T-helper 1 cell treated with Interleukin-12 subunit alpha and Interleukin-12 subunit beta and Interleukin-4 antibody, amounts not matched to agents 30 μg/mL and 1 μg/mL, for 36 hours (primary cell): ENCODE measurements around the gene GRAMD2B.
"Not testable (repeated sequence)": the region's sequence is repeated elsewhere in the genome, so short reads cannot be mapped to it uniquely, and the experiment has no call there.

Experiments used
- H3K27ac Mint-ChIP-seq: one replicate; pipeline ENCODE4 v1.8.0; 2021; ENCODE audit warnings: mild to moderate bottlenecking, mixed read lengths
- H3K27me3 Mint-ChIP-seq: one replicate; pipeline ENCODE4 v1.8.0; 2021; ENCODE audit warnings: low read depth, mixed read lengths
- H3K36me3 Mint-ChIP-seq: one replicate; pipeline ENCODE4 v1.8.0; 2021; ENCODE audit warnings: low read depth, mixed read lengths
- H3K4me1 Mint-ChIP-seq: one replicate; pipeline ENCODE4 v1.8.0; 2021; ENCODE audit warnings: low read depth, mixed read lengths
- H3K4me3 Mint-ChIP-seq: one replicate; pipeline ENCODE4 v1.8.0; 2021; ENCODE audit warnings: mild to moderate bottlenecking, moderate library complexity, mixed read lengths
- H3K9me3 Mint-ChIP-seq: one replicate; pipeline ENCODE4 v1.8.0; 2021; ENCODE audit warnings: mixed read lengths

GRAMD2B gene

GRCh38 chr5:126513302-126513701 lies 90.1 kb downstream of the GRAMD2B start:
- Mint-ChIP-seq H3K36me3 (no peaks in the 10 kb centered on the region), H3K27ac (no peak overlapping the region), H3K9me3 (no peaks in the 10 kb centered on the region), H3K27me3 (no peaks in the 10 kb centered on the region), H3K4me1 (peaks cover 10% of the 10 kb centered on the region), H3K4me3 (no peak overlapping the region)

GRCh38 chr5:126513703-126514102 lies 90.5 kb downstream of the GRAMD2B start:
- Mint-ChIP-seq H3K27ac (no peak overlapping the region), H3K9me3 (no peaks in the 10 kb centered on the region)

GRCh38 chr5:126514131-126514557 lies 90.9 kb downstream of the GRAMD2B start:
- H3K27ac Mint-ChIP-seq: no peak overlapping the region
- H3K27me3 Mint-ChIP-seq: no peaks in the 10 kb centered on the region
- H3K9me3 Mint-ChIP-seq: no peaks in the 10 kb centered on the region
- peaks cover 3% of the 10 kb centered on the region for H3K4me1 Mint-ChIP-seq
- no peaks in the 10 kb centered on the region for H3K36me3 Mint-ChIP-seq
- no peak overlapping the region for H3K4me3 Mint-ChIP-seq

More at GRCh38 chr5:126513703-126514102, 90.5 kb downstream of the GRAMD2B start:
- Mint-ChIP-seq H3K36me3 (no peaks in the 10 kb centered on the region), H3K4me1 (peaks cover 7% of the 10 kb centered on the region), H3K27me3 (no peaks in the 10 kb centered on the region), H3K4me3 (no peak overlapping the region)

GRCh38 chr5:126514558-126515141 lies 91.4 kb downstream of the GRAMD2B start:
- Mint-ChIP-seq H3K4me1 (peaks cover 3% of the 10 kb centered on the region), H3K27ac (no peak overlapping the region), H3K27me3 (no peaks in the 10 kb centered on the region), H3K4me3 (no peak overlapping the region), H3K9me3 (no peaks in the 10 kb centered on the region), H3K36me3 (no peaks in the 10 kb centered on the region)

GRCh38 chr5:126515337-126515736 lies 92.1 kb downstream of the GRAMD2B start:
- Mint-ChIP-seq H3K27ac (no peak overlapping the region), H3K4me3 (no peak overlapping the region), H3K9me3 (no peaks in the 10 kb centered on the region)

GRCh38 chr5:126516133-126516532 lies 92.9 kb downstream of the GRAMD2B start:
- H3K4me1 Mint-ChIP-seq: no peaks in the 10 kb centered on the region
- no peaks in the 10 kb centered on the region for H3K9me3 Mint-ChIP-seq
- H3K36me3 Mint-ChIP-seq: no peaks in the 10 kb centered on the region
- H3K27me3 Mint-ChIP-seq: no peaks in the 10 kb centered on the region
- no peak overlapping the region for H3K4me3 Mint-ChIP-seq
- no peak overlapping the region for H3K27ac Mint-ChIP-seq

More at GRCh38 chr5:126515337-126515736, 92.1 kb downstream of the GRAMD2B start:
- peaks cover 2% of the 10 kb centered on the region for H3K4me1 Mint-ChIP-seq
- no peaks in the 10 kb centered on the region for H3K36me3 Mint-ChIP-seq
- no peaks in the 10 kb centered on the region for H3K27me3 Mint-ChIP-seq

GRCh38 chr5:126516852-126517251 lies 93.6 kb downstream of the GRAMD2B start:
- Mint-ChIP-seq H3K4me1 (no peaks in the 10 kb centered on the region), H3K9me3 (no peaks in the 10 kb centered on the region), H3K27ac (no peak overlapping the region), H3K4me3 (no peak overlapping the region), H3K36me3 (no peaks in the 10 kb centered on the region), H3K27me3 (no peaks in the 10 kb centered on the region)

- H3K4me1 Mint-ChIP-seq, H3K36me3 Mint-ChIP-seq, H3K27ac Mint-ChIP-seq, H3K27me3 Mint-ChIP-seq, H3K9me3 Mint-ChIP-seq, H3K4me3 Mint-ChIP-seq: not testable (repeated sequence)
These were observed 96.0 kb downstream of the GRAMD2B start for GRCh38 chr5:126519223-126519622.

GRCh38 chr5:126519637-126520592 lies 96.7 kb downstream of the GRAMD2B start:
- Mint-ChIP-seq H3K4me1 (no peaks in the 10 kb centered on the region), H3K27me3 (no peaks in the 10 kb centered on the region), H3K36me3 (no peaks in the 10 kb centered on the region), H3K27ac (no peak overlapping the region), H3K9me3 (no peaks in the 10 kb centered on the region), H3K4me3 (no peak overlapping the region)

GRCh38 chr5:126520593-126520953 lies 97.4 kb downstream of the GRAMD2B start:
- no peak overlapping the region for H3K27ac Mint-ChIP-seq
- H3K36me3 Mint-ChIP-seq: no peaks in the 10 kb centered on the region
- no peaks in the 10 kb centered on the region for H3K9me3 Mint-ChIP-seq
- no peaks in the 10 kb centered on the region for H3K27me3 Mint-ChIP-seq
- H3K4me3 Mint-ChIP-seq: no peak overlapping the region
- no peaks in the 10 kb centered on the region for H3K4me1 Mint-ChIP-seq

- H3K27me3 Mint-ChIP-seq: no peaks in the 10 kb centered on the region
- H3K4me1 Mint-ChIP-seq: no peaks in the 10 kb centered on the region
- no peak overlapping the region for H3K27ac Mint-ChIP-seq
- H3K36me3 Mint-ChIP-seq: no peaks in the 10 kb centered on the region
- no peak overlapping the region for H3K4me3 Mint-ChIP-seq
- no peaks in the 10 kb centered on the region for H3K9me3 Mint-ChIP-seq
These were observed 97.9 kb downstream of the GRAMD2B start for GRCh38 chr5:126521130-126521529.

- Mint-ChIP-seq H3K4me1 (no peaks in the 10 kb centered on the region), H3K36me3 (no peaks in the 10 kb centered on the region), H3K9me3 (no peaks in the 10 kb centered on the region), H3K27me3 (no peaks in the 10 kb centered on the region), H3K4me3 (no peak overlapping the region), H3K27ac (no peak overlapping the region)
These were observed 100.8 kb downstream of the GRAMD2B start for GRCh38 chr5:126523818-126524510.

- H3K4me1 Mint-ChIP-seq: no peaks in the 10 kb centered on the region
- no peak overlapping the region for H3K4me3 Mint-ChIP-seq
- H3K27me3 Mint-ChIP-seq: peaks cover 2% of the 10 kb centered on the region
- H3K36me3 Mint-ChIP-seq: no peaks in the 10 kb centered on the region
- no peaks in the 10 kb centered on the region for H3K9me3 Mint-ChIP-seq
- no peak overlapping the region for H3K27ac Mint-ChIP-seq
These were observed 102.5 kb downstream of the GRAMD2B start for GRCh38 chr5:126525630-126526245.

GRCh38 chr5:126526493-126526892 lies 103.3 kb downstream of the GRAMD2B start:
- Mint-ChIP-seq H3K36me3 (no peaks in the 10 kb centered on the region), H3K4me1 (no peaks in the 10 kb centered on the region), H3K27me3 (peaks cover 6% of the 10 kb centered on the region), H3K27ac (no peak overlapping the region), H3K9me3 (no peaks in the 10 kb centered on the region), H3K4me3 (no peak overlapping the region)
